SU-DHL-6 (cell line): ENCODE data around the gene UNC119B.

Experiments
- H2AFZ ChIP-seq: fragments of 200-600 bp; sonication (generic); 2 replicates; pipeline ENCODE4 v1.6.1; 2014; ENCODE audit warnings: low read depth, mild to moderate bottlenecking, moderate library complexity, mixed read lengths, antibody characterized with exemption, low read length; ENCODE audit not compliant: severe bottlenecking
- H3F3A ChIP-seq: fragments of 200-600 bp; shearing (Covaris generic); 2 replicates; pipeline ENCODE4 v1.6.0; 2016; ENCODE audit warnings: antibody characterized with exemption, mild to moderate bottlenecking; ENCODE audit not compliant: insufficient read depth
- H3K27ac ChIP-seq: fragments of 200-600 bp; sonication (generic); 2 replicates; pipeline ENCODE4 v1.5.1; 2016; ENCODE audit warnings: low read depth, mild to moderate bottlenecking, low read length, moderate library complexity, mixed read lengths
- H3K27me3 ChIP-seq: fragments of 200-600 bp; sonication (generic), shearing (Covaris generic); 2 replicates; pipeline ENCODE4 v1.6.0; 2014; ENCODE audit warnings: mild to moderate bottlenecking, low read length
- H3K36me3 ChIP-seq: fragments of 200-600 bp; sonication (generic); 2 replicates; pipeline ENCODE4 v1.6.1; 2014; ENCODE audit warnings: mild to moderate bottlenecking, low read length, mixed read lengths
- H3K4me2 ChIP-seq: fragments of 300-600, 200-600 bp; shearing (Covaris generic), sonication (generic); 2 replicates; pipeline ENCODE4 v1.6.0; 2014; ENCODE audit warnings: low read length, low read depth, mild to moderate bottlenecking; ENCODE audit not compliant: poor library complexity, severe bottlenecking
- H3K4me3 ChIP-seq: fragments of 200-600 bp; sonication (generic); 2 replicates; pipeline ENCODE4 v1.5.1; 2014; ENCODE audit warnings: antibody characterized with exemption, low read length, mild to moderate bottlenecking, mixed read lengths; ENCODE audit not compliant: insufficient read depth, poor library complexity, severe bottlenecking
- H3K79me2 ChIP-seq: fragments of 200-600 bp; sonication (generic); 2 replicates; pipeline ENCODE4 v1.6.1; 2014; ENCODE audit warnings: mild to moderate bottlenecking, low read length, moderate library complexity; ENCODE audit not compliant: insufficient read depth
- H3K9ac ChIP-seq: fragments of 200-600 bp; sonication (generic); 2 replicates; pipeline ENCODE4 v1.7.0; 2014; ENCODE audit warnings: mild to moderate bottlenecking, low read length
- H3K9me2 ChIP-seq: fragments of 200-600 bp; sonication (generic); replicated peaks from 2 replicates; pipeline ENCODE4 v1.6.1; 2014; ENCODE audit warnings: low read length; ENCODE audit not compliant: insufficient read depth
- H3K9me3 ChIP-seq: fragments of 200-600 bp; sonication (generic); 2 replicates; pipeline ENCODE4 v1.6.1; 2014; ENCODE audit warnings: low read length, mixed read lengths; ENCODE audit not compliant: insufficient read depth
- H4K20me1 ChIP-seq: fragments of 200-600 bp; sonication (generic); 2 replicates; pipeline ENCODE4 v1.6.1; 2014; ENCODE audit warnings: low read depth, mild to moderate bottlenecking, antibody characterized with exemption, low read length, moderate library complexity, mixed read lengths
- EZH2phosphoT487 ChIP-seq: fragments of 200-600 bp; sonication (generic), shearing (Covaris generic); conservative IDR thresholded peaks from 2 replicates; pipeline ENCODE4 v1.6.1; 2018; ENCODE audit warnings: mild to moderate bottlenecking, antibody characterized with exemption, low read length, moderate library complexity, mixed read lengths
- TF ChIP-seq, protein P1 (sequence below): fragments of 200-600 bp; sonication (generic); IDR thresholded peaks from one replicate; pipeline ENCODE4 v1.5.1; 2017; ENCODE audit warnings: antibody characterized with exemption, mild to moderate bottlenecking, low read length, moderate library complexity; ENCODE audit not compliant: insufficient read depth, poor library complexity, severe bottlenecking

UNC119B gene

DNA sequence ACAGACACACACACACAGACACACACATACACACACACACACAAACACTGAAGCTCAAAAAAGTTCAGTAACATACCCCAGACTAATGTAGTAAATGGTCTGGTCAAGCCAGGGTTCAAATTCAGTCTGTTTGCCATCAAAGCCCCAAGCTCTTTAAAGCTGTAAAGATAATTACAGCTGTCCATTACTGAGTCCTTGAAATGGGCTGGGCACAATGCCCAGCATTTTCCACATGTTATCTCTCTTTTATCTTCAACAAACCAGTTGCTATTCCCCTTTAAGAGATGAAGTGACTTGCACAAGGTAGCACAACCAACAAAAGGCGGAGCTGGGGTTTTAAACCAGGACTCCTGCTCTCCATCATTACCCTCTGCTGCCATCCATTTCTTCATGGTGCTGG lies 7.6 kb upstream of the UNC119B start:
- H3F3A ChIP-seq = no peaks in the 10 kb centered on the region
- no peak overlapping the region for H3K4me2 ChIP-seq
- no peaks in the 10 kb centered on the region for H4K20me1 ChIP-seq
- TF ChIP-seq, protein P1, sequence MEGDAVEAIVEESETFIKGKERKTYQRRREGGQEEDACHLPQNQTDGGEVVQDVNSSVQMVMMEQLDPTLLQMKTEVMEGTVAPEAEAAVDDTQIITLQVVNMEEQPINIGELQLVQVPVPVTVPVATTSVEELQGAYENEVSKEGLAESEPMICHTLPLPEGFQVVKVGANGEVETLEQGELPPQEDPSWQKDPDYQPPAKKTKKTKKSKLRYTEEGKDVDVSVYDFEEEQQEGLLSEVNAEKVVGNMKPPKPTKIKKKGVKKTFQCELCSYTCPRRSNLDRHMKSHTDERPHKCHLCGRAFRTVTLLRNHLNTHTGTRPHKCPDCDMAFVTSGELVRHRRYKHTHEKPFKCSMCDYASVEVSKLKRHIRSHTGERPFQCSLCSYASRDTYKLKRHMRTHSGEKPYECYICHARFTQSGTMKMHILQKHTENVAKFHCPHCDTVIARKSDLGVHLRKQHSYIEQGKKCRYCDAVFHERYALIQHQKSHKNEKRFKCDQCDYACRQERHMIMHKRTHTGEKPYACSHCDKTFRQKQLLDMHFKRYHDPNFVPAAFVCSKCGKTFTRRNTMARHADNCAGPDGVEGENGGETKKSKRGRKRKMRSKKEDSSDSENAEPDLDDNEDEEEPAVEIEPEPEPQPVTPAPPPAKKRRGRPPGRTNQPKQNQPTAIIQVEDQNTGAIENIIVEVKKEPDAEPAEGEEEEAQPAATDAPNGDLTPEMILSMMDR = no peak
- no peak for TF ChIP-seq EZH2phosphoT487
- H3K4me3 ChIP-seq = no peak overlapping the region
- H3K9ac ChIP-seq = no peak overlapping the region
- no peak overlapping the region for H2AFZ ChIP-seq
- no peaks in the 10 kb centered on the region for H3K9me2 ChIP-seq
- no peak overlapping the region for H3K27ac ChIP-seq
- no peaks in the 10 kb centered on the region for H3K9me3 ChIP-seq
- no peaks in the 10 kb centered on the region for H3K27me3 ChIP-seq
- no peaks in the 10 kb centered on the region for H3K79me2 ChIP-seq
- peaks cover 6% of the 10 kb centered on the region; the same call in 1 of the 2 replicates for H3K36me3 ChIP-seq

DNA sequence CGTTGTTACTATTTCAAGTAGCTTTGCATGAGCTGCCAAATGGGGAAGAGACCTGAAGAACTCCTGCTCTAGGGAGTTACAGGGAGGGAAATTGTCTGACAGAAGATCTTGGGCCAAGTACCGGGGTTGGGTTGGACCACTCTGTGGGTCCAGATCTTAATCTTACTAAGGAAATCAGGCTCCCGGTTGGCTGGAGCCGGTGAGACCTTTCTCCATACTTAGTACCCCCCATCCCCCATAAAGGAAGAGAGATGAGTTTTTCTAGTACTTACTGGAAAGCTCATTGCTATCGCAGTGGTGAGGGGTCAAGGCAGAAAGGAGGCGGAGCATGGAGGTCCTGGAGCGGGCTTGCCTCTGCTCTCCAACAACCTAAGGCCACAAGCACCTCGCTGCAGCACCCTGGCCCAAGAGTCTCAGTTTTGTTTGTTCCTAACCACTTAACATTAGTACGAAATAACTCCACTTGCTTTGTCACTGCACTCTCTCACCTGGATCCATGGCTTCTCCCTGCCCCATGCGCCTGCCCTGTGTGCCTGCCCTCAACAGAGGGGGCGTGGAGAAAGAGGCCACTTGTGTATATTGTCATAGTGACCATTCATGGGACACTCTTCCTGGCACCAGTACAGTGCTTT lies 6.8 kb upstream of the UNC119B start:
- H4K20me1 ChIP-seq = no peaks in the 10 kb centered on the region
- no peak overlapping the region for H3K9ac ChIP-seq
- H3K9me2 ChIP-seq = no peaks in the 10 kb centered on the region
- no peaks in the 10 kb centered on the region for H3K79me2 ChIP-seq
- no peaks in the 10 kb centered on the region for H3K9me3 ChIP-seq
- peaks cover 3% of the 10 kb centered on the region; the same call in 1 of the 2 replicates for H3F3A ChIP-seq
- H3K36me3 ChIP-seq = no peaks in the 10 kb centered on the region
- H3K27ac ChIP-seq = no peak overlapping the region
- H3K27me3 ChIP-seq = no peaks in the 10 kb centered on the region
- no peak overlapping the region for H3K4me2 ChIP-seq
- TF ChIP-seq, protein P1 = no peak
- no peak for TF ChIP-seq EZH2phosphoT487
- H2AFZ ChIP-seq = no peak overlapping the region
- H3K4me3 ChIP-seq = no peak overlapping the region

DNA sequence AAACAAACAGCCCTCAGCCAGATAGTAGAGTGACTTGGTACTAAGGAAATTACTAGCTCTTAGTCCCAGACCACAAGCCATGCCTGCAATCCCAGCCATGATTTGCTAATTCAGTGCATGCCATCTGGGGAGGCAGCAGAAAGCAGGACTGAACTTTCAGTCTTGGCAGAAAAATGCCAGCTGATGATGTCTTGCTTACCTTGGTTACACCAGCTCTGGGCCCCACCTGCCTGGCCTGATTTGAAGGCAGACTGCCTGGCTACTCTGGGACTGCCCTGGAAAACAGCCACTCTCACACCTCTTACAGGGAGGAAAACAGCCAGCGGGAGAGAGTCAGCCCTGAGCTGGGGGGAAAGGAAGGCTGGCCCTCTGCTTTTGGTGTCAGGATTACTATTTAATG lies 4.6 kb upstream of the UNC119B start:
- H3K79me2 ChIP-seq = no peaks in the 10 kb centered on the region
- H3K9me2 ChIP-seq = no peaks in the 10 kb centered on the region
- no peaks in the 10 kb centered on the region for H3K36me3 ChIP-seq
- H3K4me2 ChIP-seq = no peak overlapping the region
- no peak overlapping the region for H3K4me3 ChIP-seq
- H2AFZ ChIP-seq = no peak overlapping the region
- peaks cover 3% of the 10 kb centered on the region; the same call in 1 of the 2 replicates for H3F3A ChIP-seq
- no peaks in the 10 kb centered on the region for H3K9me3 ChIP-seq
- H3K27ac ChIP-seq = no peak overlapping the region
- H4K20me1 ChIP-seq = no peaks in the 10 kb centered on the region
- H3K9ac ChIP-seq = no peak overlapping the region
- TF ChIP-seq EZH2phosphoT487 = no peak
- TF ChIP-seq, protein P1 = no peak
- no peaks in the 10 kb centered on the region for H3K27me3 ChIP-seq
